Epithelial cell of proximal tubule (primary cell): Measurements from ENCODE around the gene ECE1. TPM values are rescaled to one million over a fixed set of nuclear protein-coding genes. Genes with fewer than 3 reads are reported as not detected.

Source experiments
- DNase-seq: peaks from one replicate; pipeline ENCODE4 v3.0.0-alpha.2; 2011; ENCODE audit warnings: low read depth
- H3K4me3 ChIP-seq: 2 replicates; pipeline ENCODE4 v1.5.1; 2011; ENCODE audit warnings: low read depth, mild to moderate bottlenecking, low read length
- total RNA-seq: library from RNA; depleted of rRNA; stranded (reverse); fragments of >200 nt; gene quantifications from 2 replicates; pipeline ENCODE4 v1.2.3, GENCODE V29; 2015
- TF ChIP-seq, protein P1 (sequence below): conservative IDR thresholded peaks from 2 replicates; pipeline ENCODE4 v1.5.1; 2012; ENCODE audit warnings: low read depth, mild to moderate bottlenecking, low read length

ECE1 gene
- total RNA-seq, 1 donor from 2014 or later = 115 TPM

GRCh38 chr1:21330544-21330943, 40.3 kb upstream of the ECE1 start:
- no peak overlapping the region for H3K4me3 ChIP-seq

GRCh38 chr1:21329209-21329844, 39.1 kb upstream of the ECE1 start:
- TF ChIP-seq, protein P1, sequence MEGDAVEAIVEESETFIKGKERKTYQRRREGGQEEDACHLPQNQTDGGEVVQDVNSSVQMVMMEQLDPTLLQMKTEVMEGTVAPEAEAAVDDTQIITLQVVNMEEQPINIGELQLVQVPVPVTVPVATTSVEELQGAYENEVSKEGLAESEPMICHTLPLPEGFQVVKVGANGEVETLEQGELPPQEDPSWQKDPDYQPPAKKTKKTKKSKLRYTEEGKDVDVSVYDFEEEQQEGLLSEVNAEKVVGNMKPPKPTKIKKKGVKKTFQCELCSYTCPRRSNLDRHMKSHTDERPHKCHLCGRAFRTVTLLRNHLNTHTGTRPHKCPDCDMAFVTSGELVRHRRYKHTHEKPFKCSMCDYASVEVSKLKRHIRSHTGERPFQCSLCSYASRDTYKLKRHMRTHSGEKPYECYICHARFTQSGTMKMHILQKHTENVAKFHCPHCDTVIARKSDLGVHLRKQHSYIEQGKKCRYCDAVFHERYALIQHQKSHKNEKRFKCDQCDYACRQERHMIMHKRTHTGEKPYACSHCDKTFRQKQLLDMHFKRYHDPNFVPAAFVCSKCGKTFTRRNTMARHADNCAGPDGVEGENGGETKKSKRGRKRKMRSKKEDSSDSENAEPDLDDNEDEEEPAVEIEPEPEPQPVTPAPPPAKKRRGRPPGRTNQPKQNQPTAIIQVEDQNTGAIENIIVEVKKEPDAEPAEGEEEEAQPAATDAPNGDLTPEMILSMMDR = no peak
- peak; percentile 61 for DNase-seq
- H3K4me3 ChIP-seq = no peak overlapping the region

More at GRCh38 chr1:21330544-21330943, 40.3 kb upstream of the ECE1 start:
- no peak for DNase-seq
- TF ChIP-seq, protein P1 = no peak

DNA sequence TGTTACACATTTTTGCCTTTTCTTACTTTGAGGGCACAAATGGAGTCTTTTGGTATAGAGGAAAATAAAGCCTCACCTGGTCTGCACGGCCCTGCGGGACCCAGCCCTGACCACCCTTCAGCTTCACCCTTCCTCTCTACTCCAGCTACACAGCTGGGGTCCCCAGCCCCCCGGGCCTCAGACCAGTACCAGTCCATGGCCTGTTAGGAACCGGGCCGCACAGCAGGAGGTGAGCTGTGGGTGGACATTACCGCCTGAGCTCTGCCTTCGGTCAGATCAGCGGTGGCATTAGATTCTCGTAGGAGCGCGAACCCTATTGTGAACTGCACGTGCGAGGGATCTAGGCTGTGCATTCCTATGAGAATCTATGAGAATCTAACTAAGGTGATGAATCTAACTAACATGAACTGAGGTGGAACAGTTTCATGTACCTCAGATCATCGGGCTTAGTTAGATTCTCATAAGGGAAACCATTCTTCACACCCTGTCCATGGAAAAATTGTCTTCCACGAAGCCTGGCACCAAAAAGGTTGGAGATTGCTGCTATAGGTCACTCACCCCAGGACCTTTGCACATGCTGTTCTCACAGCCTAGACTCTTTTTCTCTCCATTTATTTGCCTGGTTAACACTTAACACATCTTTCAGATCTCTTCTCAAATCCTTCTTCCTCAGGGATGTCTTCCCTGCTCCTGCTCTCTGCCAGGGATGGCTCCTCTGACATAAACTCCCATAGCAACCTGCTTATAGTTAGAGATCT, 37.5 kb upstream of the ECE1 start:
- no peak for DNase-seq
- TF ChIP-seq, protein P1 = no peak
- no peak overlapping the region for H3K4me3 ChIP-seq

DNA sequence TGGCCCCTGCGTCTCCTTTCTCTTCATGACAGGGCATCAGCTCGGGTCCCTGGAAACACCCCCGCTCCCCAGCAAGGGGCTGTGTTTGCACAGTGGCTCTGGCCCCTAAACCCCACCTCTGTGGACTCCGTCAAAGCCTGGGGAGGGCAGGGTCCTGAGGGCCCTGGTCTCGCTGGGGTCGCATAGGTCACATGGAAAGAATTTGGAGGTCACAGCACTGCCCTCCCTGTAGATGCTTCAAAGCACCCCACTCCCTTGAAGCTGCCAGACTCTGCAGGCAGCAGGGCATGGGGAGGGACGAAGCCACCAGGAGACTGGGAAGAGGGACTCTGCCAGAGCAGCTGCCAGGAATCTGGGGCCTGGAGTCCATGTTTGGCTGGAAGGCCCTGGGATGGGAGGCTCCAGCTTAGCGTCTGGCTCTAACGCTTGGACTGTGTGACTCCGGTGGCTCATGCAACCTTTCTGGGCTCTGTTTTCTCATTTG, 36.6 kb upstream of the ECE1 start:
- no peak for DNase-seq
- H3K4me3 ChIP-seq = no peak overlapping the region
- TF ChIP-seq, protein P1 = no peak

DNA sequence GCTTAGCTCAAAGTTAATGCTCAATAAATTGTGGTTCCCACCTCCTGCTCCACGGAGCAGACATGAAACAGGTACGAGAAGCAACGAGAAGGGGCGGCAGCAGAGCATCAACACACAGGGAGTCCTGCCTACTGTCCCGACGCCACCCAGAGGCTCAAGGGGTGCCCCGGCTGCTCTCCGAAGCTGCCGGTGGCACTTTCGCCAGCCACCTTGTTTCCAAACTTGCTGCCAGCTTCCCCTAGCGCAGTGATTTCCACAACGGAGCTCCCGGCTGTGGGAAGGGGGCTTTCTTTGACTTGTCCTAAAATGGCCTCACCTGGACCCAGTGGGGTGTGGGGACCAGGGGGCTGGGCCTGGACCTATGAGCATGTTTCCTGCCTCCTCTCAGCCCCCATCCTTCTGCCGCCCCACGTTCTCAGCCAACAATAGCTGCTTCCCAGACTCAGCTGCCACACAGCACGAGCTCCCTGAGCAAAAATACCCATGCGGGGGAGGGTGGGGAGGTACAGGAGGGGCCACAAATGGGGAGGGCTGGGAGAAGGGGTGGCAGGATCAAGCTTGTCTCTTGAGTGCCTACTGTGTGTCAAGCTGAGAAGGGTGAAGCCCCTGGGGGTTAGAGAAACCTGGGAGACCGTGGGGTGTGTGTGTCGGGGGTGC, 35.6 kb upstream of the ECE1 start:
- TF ChIP-seq, protein P1 = no peak
- H3K4me3 ChIP-seq = no peak overlapping the region
- no peak for DNase-seq

GRCh38 chr1:21325231-21325718, 35.0 kb upstream of the ECE1 start:
- no peak for DNase-seq
- H3K4me3 ChIP-seq = no peak overlapping the region
- TF ChIP-seq, protein P1 = no peak
